Thyroid gland (tissue), 4 donors: ENCODE measurements around the gene EPHB3.

Source experiments
- CTCF ChIP-seq, 6 experiments: fragments of 200-600 bp in 3 of 6; fragments of 450-650 bp in 3 of 6; sonication (generic) in 3 of 6; IDR thresholded peaks; one replicate each; pipeline ENCODE4 v1.5.1; 2016 to 2019; ENCODE audit warnings: antibody characterized with exemption in 6 of 6, mild to moderate bottlenecking in 2 of 6, inconsistent platforms in 1 of 6, moderate library complexity in 1 of 6
- POLR2A ChIP-seq, 2 donors: fragments of 450-650 bp; IDR thresholded peaks; one replicate each; pipeline ENCODE4 v1.6.1; 2017; ENCODE audit warnings: antibody characterized with exemption in 2 of 2, mild to moderate bottlenecking in 2 of 2, moderate library complexity in 1 of 2

- TF ChIP-seq POLR2A (IDR thresholded peaks at IDR 0.05), result no peak
- TF ChIP-seq CTCF (IDR thresholded peaks at IDR 0.05), result no peak
Measured at GRCh38 chr3:184578218-184578617, 16.6 kb downstream of the EPHB3 start.
